ENCODE results near the gene ALG9.

ALG9 gene

GRCh38 chr11:111765984-111766833 is 105.2 kb downstream of the ALG9 start, which contains the start of gene PPP2R1B:
Gene PPP2R1B, minus strand, starts transcription at chr11:111766389. Its CDS starts 28 bp downstream, at chr11:111766361.
- peak; percentile 48 to 57 for DNase-seq (ENCODE audit: low read depth in 2 of 2)

- peak in 1 of 2 donors; percentile 2 for DNase-seq (ENCODE audit: low read depth in 2 of 2)
These were observed 105.9 kb downstream of the ALG9 start for GRCh38 chr11:111765320-111765983.

GRCh38 chr11:111764621-111765020 is 106.8 kb downstream of the ALG9 start:
- DNase-seq (ENCODE audit: low read depth in 2 of 2), result no peak

- no peak for DNase-seq (ENCODE audit: low read depth in 2 of 2)
These were observed 108.3 kb downstream of the ALG9 start for GRCh38 chr11:111762981-111763643.

GRCh38 chr11:111762526-111762925 is 108.9 kb downstream of the ALG9 start:
- no peak for DNase-seq (ENCODE audit: low read depth in 2 of 2)

- DNase-seq (ENCODE audit: low read depth in 2 of 2), result no peak
These were observed 110.3 kb downstream of the ALG9 start for GRCh38 chr11:111761036-111761435.

- DNase-seq (ENCODE audit: low read depth in 2 of 2), result no peak
These were observed 111.5 kb downstream of the ALG9 start for GRCh38 chr11:111759778-111760407.

GRCh38 chr11:111759376-111759775 is 112.0 kb downstream of the ALG9 start:
- DNase-seq (ENCODE audit: low read depth in 2 of 2), result no peak

- no peak for DNase-seq (ENCODE audit: low read depth in 2 of 2)
These were observed 115.3 kb downstream of the ALG9 start for GRCh38 chr11:111756097-111756496.

GRCh38 chr11:111749646-111750045 is 121.7 kb downstream of the ALG9 start:
- no peak for DNase-seq (ENCODE audit: low read depth in 2 of 2)

GRCh38 chr11:111748035-111748804 is 123.2 kb downstream of the ALG9 start:
- no peak for DNase-seq (ENCODE audit: low read depth in 2 of 2)

GRCh38 chr11:111745719-111746504 is 125.5 kb downstream of the ALG9 start:
- no peak for DNase-seq (ENCODE audit: low read depth in 2 of 2)

- no peak for DNase-seq (ENCODE audit: low read depth in 2 of 2)
These were observed 127.7 kb downstream of the ALG9 start for GRCh38 chr11:111743700-111744099.

GRCh38 chr11:111741751-111742150 is 129.6 kb downstream of the ALG9 start:
- DNase-seq (ENCODE audit: low read depth in 2 of 2), result no peak

- DNase-seq (ENCODE audit: low read depth in 2 of 2), result no peak
These were observed 132.1 kb downstream of the ALG9 start for GRCh38 chr11:111739299-111739698.

- DNase-seq (ENCODE audit: low read depth in 2 of 2), result no peak
These were observed 133.8 kb downstream of the ALG9 start for GRCh38 chr11:111737444-111738210.

GRCh38 chr11:111736621-111737443 is 134.5 kb downstream of the ALG9 start:
- no peak for DNase-seq (ENCODE audit: low read depth in 2 of 2)
